ENCODE data around the gene KIF4B. TPM values are rescaled to one million over a fixed set of nuclear protein-coding genes. Genes with fewer than 3 reads are reported as not detected.

The KIF4B gene
- total RNA-seq, 1 experiment from 2014 or later = 0.12 TPM

GRCh38 chr5:155024015-155024414 is 10.5 kb downstream of the KIF4B start:
- Histone ChIP-seq H3K9ac (ENCODE audit: low read length) (no peak overlapping the region), H4K20me1 (ENCODE audit: insufficient read depth) (no peaks in the 10 kb centered on the region), H3K9me2 (ENCODE audit: insufficient read depth) (no peaks in the 10 kb centered on the region), H3K4me1 (ENCODE audit: control insufficient read depth in 1 of 2, insufficient read depth in 2 of 2, low read length in 2 of 2) (no peaks in the 10 kb centered on the region), H3K4me2 (ENCODE audit: low read length) (no peak overlapping the region), H3K79me2 (ENCODE audit: insufficient read depth, low read length) (no peaks in the 10 kb centered on the region), H3K27me3 (ENCODE audit: insufficient read depth, low read length) (no peaks in the 10 kb centered on the region; the same call in 1 of the 2 replicates), H3K36me3 (ENCODE audit: control insufficient read depth in 1 of 2, insufficient read depth in 2 of 2, low read length in 2 of 2) (no peaks in the 10 kb centered on the region), H3K27ac (ENCODE audit: low read depth, low read length) (no peak overlapping the region), H2AFZ (ENCODE audit: low read depth, low read length, poor library complexity, severe bottlenecking) (no peak overlapping the region), H3K9me3 (ENCODE audit: control insufficient read depth in 1 of 2, insufficient read depth in 1 of 2, low read depth in 1 of 2, low read length in 2 of 2) (no peaks in the 10 kb centered on the region), H3K4me3 (replicated peaks in 1 of 2; ENCODE audit: low read depth in 1 of 2, low read length in 2 of 2) (no peak overlapping the region)
- ATAC-seq = no peak
- ChIA-PET CTCF (interaction anchor here (0.6 kb wide), 1 partner anchor 22 kb away, joined by 3 read pairs; no protein-coding TSS in a partner anchor), RAD21 (ENCODE audit: low non-redundant PET in 1 of 2, low total read pairs in 2 of 2, uncharacterized antibody in 2 of 2, unreplicated experiment in 2 of 2) (no interaction called here), POLR2A (no interaction called here)
- DNase-seq (ENCODE audit: low read depth, low spot score) = no peak
- BruUV-seq (replicated peaks) = no TSS peak
- intact Hi-C loops (cut with micrococcal nuclease) = no loop called here
- TF ChIP-seq SIN3A (IDR thresholded peaks at IDR 0.05; ENCODE audit: low read depth) = no peak
- no peak for TF ChIP-seq ATF3 (IDR thresholded peaks at IDR 0.05)
- no peak for TF ChIP-seq ZFX (IDR thresholded peaks at IDR 0.05)
- no peak for TF ChIP-seq ZBTB33 (IDR thresholded peaks at IDR 0.05; ENCODE audit: extremely low read depth, insufficient replicate concordance, low read length)
- no peak for TF ChIP-seq EGR1 (IDR thresholded peaks at IDR 0.05; ENCODE audit: low read depth)
- no peak for TF ChIP-seq SP1 (IDR thresholded peaks at IDR 0.05; ENCODE audit: low read depth)
- TF ChIP-seq CTCF (IDR thresholded peaks at IDR 0.05 in 2 of 3, conservative IDR thresholded peaks at IDR 0.05 in 1 of 3; ENCODE audit: borderline replicate concordance in 1 of 3, insufficient read depth in 1 of 3, low read depth in 2 of 3, low read length in 2 of 3) = no peak
- TF ChIP-seq ELF1 (IDR thresholded peaks at IDR 0.05; ENCODE audit: borderline replicate concordance, low read depth) = no peak
- no peak for TF ChIP-seq ZNF274 (IDR thresholded peaks at IDR 0.05; ENCODE audit: low read depth, low read length)
- no peak for TF ChIP-seq FOSL1 (IDR thresholded peaks at IDR 0.05; ENCODE audit: low read depth)
- no peak for TF ChIP-seq SRF (IDR thresholded peaks at IDR 0.05; ENCODE audit: low read depth)
- no peak for TF ChIP-seq CEBPB (IDR thresholded peaks at IDR 0.05; ENCODE audit: low read depth)
- TF ChIP-seq TCF7L2 (IDR thresholded peaks at IDR 0.05; ENCODE audit: borderline replicate concordance, extremely low read depth, insufficient read depth, insufficient read length) = no peak
- no peak for TF ChIP-seq YY1 (IDR thresholded peaks at IDR 0.05; ENCODE audit: extremely low read depth, insufficient replicate concordance, low read depth, low read length)
- TF ChIP-seq CBX3 (IDR thresholded peaks at IDR 0.05; ENCODE audit: low read depth) = no peak
- TF ChIP-seq JUND (IDR thresholded peaks at IDR 0.05) = no peak
- TF ChIP-seq POLR2A (IDR thresholded peaks at IDR 0.05; ENCODE audit: borderline replicate concordance, extremely low read depth, insufficient read depth, insufficient read length) = no peak
